Measurements from ENCODE around the gene GALNT18. TPM values are rescaled to one million over a fixed set of nuclear protein-coding genes. Genes with fewer than 3 reads are reported as not detected.

Gene GALNT18
- total and polyA plus RNA-seq, 2 of the 4 experiments (the other 2 are of a cell fraction) = 9.5 to 11.3 TPM

GRCh38 chr11:11397781-11398180 lies 224.0 kb downstream of the GALNT18 start:
- Histone ChIP-seq H2BK15ac (ENCODE audit: low read depth, low read length) (no peak overlapping the region), H2AK9ac (replicated peaks; ENCODE audit: low read depth, low read length, poor library complexity) (no peak overlapping the region), H2AFZ (replicated peaks; ENCODE audit: low read length, poor library complexity) (no peak overlapping the region), H3K56ac (ENCODE audit: extremely low read depth, insufficient read depth, low read length) (no peak overlapping the region), H3K9ac (ENCODE audit: low read depth, low read length) (no peak overlapping the region), H3K36me3 (ENCODE audit: control insufficient read depth, insufficient read depth, low read length) (no peaks in the 10 kb centered on the region), H3K4me2 (ENCODE audit: low read depth, low read length) (no peak overlapping the region), H3K4me3 (ENCODE audit: insufficient read depth, low read depth, low read length) (no peak overlapping the region), H3K14ac (replicated peaks; ENCODE audit: low read depth, low read length) (no peak overlapping the region), H2BK120ac (ENCODE audit: low read depth, low read length) (no peak overlapping the region), H4K20me1 (ENCODE audit: insufficient read depth, low read length) (no peaks in the 10 kb centered on the region), H4K91ac (ENCODE audit: insufficient read depth, low read depth, low read length) (no peak overlapping the region), H2BK5ac (ENCODE audit: low read depth, low read length, poor library complexity, severe bottlenecking) (no peak overlapping the region), H3K27me3 (ENCODE audit: control insufficient read depth, insufficient read depth, low read length) (no peaks in the 10 kb centered on the region), H2BK20ac (ENCODE audit: low read depth, low read length) (no peak overlapping the region), H4K8ac (ENCODE audit: low read depth in 2 of 2, low read length in 2 of 2) (no peak overlapping the region), H3K27ac (ENCODE audit: insufficient read depth, low read length) (no peak overlapping the region), H3K18ac (ENCODE audit: low read depth, low read length) (no peak overlapping the region), H3K23ac (ENCODE audit: low read depth, low read length) (no peak overlapping the region), H3K9me3 (ENCODE audit: control insufficient read depth, insufficient read depth, low read length) (no peaks in the 10 kb centered on the region), H4K5ac (ENCODE audit: low read depth, low read length) (no peak overlapping the region), H3K4me1 (ENCODE audit: control insufficient read depth, insufficient read depth, low read length) (peaks cover 11% of the 10 kb centered on the region), H3K4ac (ENCODE audit: low read depth, low read length) (no peak overlapping the region), H3K79me1 (ENCODE audit: low read depth in 1 of 2, low read length in 2 of 2) (no peaks in the 10 kb centered on the region), H3K9me1 (ENCODE audit: insufficient read depth, low read length) (peaks cover 12% of the 10 kb centered on the region; the same call in 1 of the 2 replicates), H2AK5ac (ENCODE audit: low read depth, low read length) (no peak overlapping the region)
- ATAC-seq (ENCODE audit: low read depth) = no peak
- CTCF ChIA-PET = no interaction called here
- no CpG with 5 or more reads among the region's 3 CpGs for WGBS, 2 experiments (ENCODE audit: extremely low coverage in 2 of 2, insufficient read length in 1 of 2)
- POLR2A ChIA-PET (ENCODE audit: unreplicated experiment) = no interaction called here
- in situ Hi-C loops (cut with MboI; ENCODE audit: low sequenced_read_pairs) (no loop called here), dilution Hi-C loops (cut with HindIII; ENCODE audit: low sequenced_read_pairs, unreplicated experiment) (no loop called here), intact Hi-C loops (cut with micrococcal nuclease) (loop anchor here (2.0 kb wide), 1 partner anchor 19 kb away; no protein-coding TSS in a partner anchor)
- TF ChIP-seq NFE2L2 (IDR thresholded peaks at IDR 0.05; ENCODE audit: low read depth, low read length) (no peak), SMC3 (IDR thresholded peaks at IDR 0.05; ENCODE audit: low read depth, low read length) (no peak), BHLHE40 (IDR thresholded peaks at IDR 0.05; ENCODE audit: low read depth, low read length) (no peak), RAD21 (IDR thresholded peaks at IDR 0.05; ENCODE audit: low read length) (no peak), MXI1 (IDR thresholded peaks at IDR 0.05; ENCODE audit: borderline replicate concordance, low read depth, low read length) (no peak), RFX5 (IDR thresholded peaks at IDR 0.05; ENCODE audit: low read depth, low read length) (no peak), MAFK (IDR thresholded peaks at IDR 0.05; ENCODE audit: low read depth, low read length) (no peak), POLR2A (IDR thresholded peaks at IDR 0.05; ENCODE audit: low read depth, low read length) (no peak), FOS (IDR thresholded peaks at IDR 0.05; ENCODE audit: low read depth, low read length) (no peak), MAZ (IDR thresholded peaks at IDR 0.05; ENCODE audit: borderline replicate concordance, low read depth, low read length) (no peak), CHD1 (IDR thresholded peaks at IDR 0.05; ENCODE audit: low read depth, low read length) (no peak), RCOR1 (IDR thresholded peaks at IDR 0.05; ENCODE audit: insufficient replicate concordance, low read length) (no peak), CEBPB (IDR thresholded peaks at IDR 0.05; ENCODE audit: low read depth, low read length) (no peak)
- TF ChIP-seq, protein P1, sequence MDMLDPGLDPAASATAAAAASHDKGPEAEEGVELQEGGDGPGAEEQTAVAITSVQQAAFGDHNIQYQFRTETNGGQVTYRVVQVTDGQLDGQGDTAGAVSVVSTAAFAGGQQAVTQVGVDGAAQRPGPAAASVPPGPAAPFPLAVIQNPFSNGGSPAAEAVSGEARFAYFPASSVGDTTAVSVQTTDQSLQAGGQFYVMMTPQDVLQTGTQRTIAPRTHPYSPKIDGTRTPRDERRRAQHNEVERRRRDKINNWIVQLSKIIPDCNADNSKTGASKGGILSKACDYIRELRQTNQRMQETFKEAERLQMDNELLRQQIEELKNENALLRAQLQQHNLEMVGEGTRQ (IDR thresholded peaks at IDR 0.05; ENCODE audit: low read depth, low read length) = no peak
- TF ChIP-seq, protein P2, sequence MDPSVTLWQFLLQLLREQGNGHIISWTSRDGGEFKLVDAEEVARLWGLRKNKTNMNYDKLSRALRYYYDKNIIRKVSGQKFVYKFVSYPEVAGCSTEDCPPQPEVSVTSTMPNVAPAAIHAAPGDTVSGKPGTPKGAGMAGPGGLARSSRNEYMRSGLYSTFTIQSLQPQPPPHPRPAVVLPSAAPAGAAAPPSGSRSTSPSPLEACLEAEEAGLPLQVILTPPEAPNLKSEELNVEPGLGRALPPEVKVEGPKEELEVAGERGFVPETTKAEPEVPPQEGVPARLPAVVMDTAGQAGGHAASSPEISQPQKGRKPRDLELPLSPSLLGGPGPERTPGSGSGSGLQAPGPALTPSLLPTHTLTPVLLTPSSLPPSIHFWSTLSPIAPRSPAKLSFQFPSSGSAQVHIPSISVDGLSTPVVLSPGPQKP (IDR thresholded peaks at IDR 0.05; ENCODE audit: borderline replicate concordance, low read depth, low read length) = no peak
- TF ChIP-seq, protein P3, sequence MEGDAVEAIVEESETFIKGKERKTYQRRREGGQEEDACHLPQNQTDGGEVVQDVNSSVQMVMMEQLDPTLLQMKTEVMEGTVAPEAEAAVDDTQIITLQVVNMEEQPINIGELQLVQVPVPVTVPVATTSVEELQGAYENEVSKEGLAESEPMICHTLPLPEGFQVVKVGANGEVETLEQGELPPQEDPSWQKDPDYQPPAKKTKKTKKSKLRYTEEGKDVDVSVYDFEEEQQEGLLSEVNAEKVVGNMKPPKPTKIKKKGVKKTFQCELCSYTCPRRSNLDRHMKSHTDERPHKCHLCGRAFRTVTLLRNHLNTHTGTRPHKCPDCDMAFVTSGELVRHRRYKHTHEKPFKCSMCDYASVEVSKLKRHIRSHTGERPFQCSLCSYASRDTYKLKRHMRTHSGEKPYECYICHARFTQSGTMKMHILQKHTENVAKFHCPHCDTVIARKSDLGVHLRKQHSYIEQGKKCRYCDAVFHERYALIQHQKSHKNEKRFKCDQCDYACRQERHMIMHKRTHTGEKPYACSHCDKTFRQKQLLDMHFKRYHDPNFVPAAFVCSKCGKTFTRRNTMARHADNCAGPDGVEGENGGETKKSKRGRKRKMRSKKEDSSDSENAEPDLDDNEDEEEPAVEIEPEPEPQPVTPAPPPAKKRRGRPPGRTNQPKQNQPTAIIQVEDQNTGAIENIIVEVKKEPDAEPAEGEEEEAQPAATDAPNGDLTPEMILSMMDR (conservative IDR thresholded peaks at IDR 0.05; ENCODE audit: low read depth, low read length) = no peak
- no peak for DNase-seq
- BruUV-seq (replicated peaks) = no TSS peak

Data from IMR-90 (cell line).